Astrocyte of the cerebellum (primary cell): ENCODE data around the gene SCN1B.
A peak's percentile ranks its signal among the peaks of the same experiment; 100 is the strongest.

ENCODE experiments used
- DNase-seq: peaks from one replicate; pipeline ENCODE4 v3.0.0-alpha.2; 2011; ENCODE audit warnings: low read depth
- H3K4me3 ChIP-seq: 2 replicates; pipeline ENCODE4 v1.5.1; 2011; ENCODE audit warnings: mild to moderate bottlenecking, low read depth, low read length, moderate library complexity
- in situ Hi-C: cut with HindIII; loops from 2 replicates; pipeline ENCODE4 v1.10.0; 2017; ENCODE audit warnings: low sequenced_read_pairs
- TF ChIP-seq, protein P1 (sequence below): IDR thresholded peaks from 2 replicates; pipeline ENCODE4 v1.5.1; 2012; ENCODE audit warnings: low read length, low read depth, moderate library complexity, mild to moderate bottlenecking; ENCODE audit errors: missing control alignments

The SCN1B gene

DNA sequence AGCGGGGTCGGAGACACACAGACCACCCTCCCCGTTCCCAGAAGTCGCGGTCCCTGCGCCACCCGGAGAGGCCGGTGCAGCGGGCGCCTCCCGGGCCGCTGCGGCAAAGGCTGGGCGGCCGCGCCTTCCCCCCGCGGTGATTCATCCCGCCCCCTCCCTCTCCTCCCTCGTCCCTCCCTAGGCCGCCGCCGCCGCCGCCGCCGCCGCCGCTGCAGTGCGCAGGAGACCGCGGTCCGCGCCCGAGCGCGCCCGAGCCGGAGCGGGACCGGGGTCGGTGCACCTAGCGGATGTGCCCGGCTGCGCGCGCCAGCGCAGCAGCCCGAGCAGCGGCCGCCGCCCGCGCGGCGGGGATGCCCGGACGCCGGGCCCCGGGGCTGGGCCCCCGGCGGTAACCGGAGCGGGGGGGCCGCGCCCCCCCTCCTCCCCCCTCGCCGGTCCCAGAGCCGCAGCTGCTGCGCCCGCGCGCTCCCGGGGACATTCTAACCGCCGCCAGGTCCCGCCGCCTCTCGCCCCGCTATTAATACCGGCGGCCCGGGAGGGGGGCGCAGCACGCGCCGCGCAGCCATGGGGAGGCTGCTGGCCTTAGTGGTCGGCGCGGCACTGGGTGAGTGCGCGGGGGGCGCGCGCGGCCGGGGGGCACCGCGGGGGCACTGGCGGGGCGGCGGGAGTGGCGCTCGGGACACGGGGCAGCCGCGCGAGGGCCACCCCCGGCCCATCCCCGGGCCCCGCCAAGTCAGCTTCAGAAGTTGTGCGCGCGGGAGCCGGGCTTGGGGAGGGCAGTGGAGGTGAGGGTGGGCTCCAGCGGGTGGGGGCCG, at the start of gene SCN1B:
Gene SCN1B, plus strand, starts transcription at position 214 of the 815 bp plus-strand sequence. Its CDS starts 351 bp downstream, at position 565.
- TF ChIP-seq, protein P1, sequence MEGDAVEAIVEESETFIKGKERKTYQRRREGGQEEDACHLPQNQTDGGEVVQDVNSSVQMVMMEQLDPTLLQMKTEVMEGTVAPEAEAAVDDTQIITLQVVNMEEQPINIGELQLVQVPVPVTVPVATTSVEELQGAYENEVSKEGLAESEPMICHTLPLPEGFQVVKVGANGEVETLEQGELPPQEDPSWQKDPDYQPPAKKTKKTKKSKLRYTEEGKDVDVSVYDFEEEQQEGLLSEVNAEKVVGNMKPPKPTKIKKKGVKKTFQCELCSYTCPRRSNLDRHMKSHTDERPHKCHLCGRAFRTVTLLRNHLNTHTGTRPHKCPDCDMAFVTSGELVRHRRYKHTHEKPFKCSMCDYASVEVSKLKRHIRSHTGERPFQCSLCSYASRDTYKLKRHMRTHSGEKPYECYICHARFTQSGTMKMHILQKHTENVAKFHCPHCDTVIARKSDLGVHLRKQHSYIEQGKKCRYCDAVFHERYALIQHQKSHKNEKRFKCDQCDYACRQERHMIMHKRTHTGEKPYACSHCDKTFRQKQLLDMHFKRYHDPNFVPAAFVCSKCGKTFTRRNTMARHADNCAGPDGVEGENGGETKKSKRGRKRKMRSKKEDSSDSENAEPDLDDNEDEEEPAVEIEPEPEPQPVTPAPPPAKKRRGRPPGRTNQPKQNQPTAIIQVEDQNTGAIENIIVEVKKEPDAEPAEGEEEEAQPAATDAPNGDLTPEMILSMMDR, result no peak
- in situ Hi-C loops, result no loop called here
- no peak for DNase-seq
- peak within 1 kb of the TSS; percentile 49 for H3K4me3 ChIP-seq

DNA sequence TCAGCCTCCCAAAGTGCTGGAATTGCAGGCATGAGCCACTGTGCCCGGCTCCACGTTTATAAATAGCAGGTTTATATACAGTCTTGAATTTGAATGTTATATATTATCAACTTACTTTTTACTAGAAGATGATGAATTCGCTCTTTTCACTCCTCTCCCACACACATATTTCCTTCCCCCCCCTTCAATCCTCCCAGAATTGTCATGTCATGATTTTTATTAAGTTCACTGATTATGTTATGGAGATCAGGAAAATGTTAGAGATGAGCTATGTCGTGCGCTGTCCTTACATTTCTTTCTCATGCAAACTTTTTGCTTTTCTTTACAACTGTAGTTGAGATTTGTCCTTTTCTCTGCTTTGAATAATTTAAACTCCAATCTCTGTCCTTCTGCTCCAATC, 48.0 kb upstream of the SCN1B start:
- H3K4me3 ChIP-seq, result no peak overlapping the region
- TF ChIP-seq, protein P1, result no peak
- in situ Hi-C loops, result no loop called here
- no peak for DNase-seq

DNA sequence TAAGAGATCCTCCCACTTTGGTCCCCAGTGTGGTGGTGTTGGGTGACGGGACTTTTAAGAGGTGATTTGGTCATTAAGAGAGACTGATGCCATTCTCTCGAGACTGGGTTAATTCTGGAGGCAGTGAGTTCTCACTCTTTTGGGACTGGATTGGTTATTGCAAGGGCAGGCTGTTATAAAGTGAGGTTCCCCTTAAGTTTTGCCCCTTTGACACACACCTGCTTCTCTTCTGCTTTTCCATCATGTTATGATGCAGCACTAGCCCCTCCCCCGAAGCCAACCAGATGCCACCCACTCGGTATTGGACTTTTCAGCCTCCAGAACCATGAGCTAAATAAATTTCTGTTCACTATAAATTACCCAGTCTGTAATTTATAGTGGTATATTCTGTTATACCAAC, 46.5 kb upstream of the SCN1B start:
- in situ Hi-C loops, result no loop called here
- no peak overlapping the region for H3K4me3 ChIP-seq
- TF ChIP-seq, protein P1, result no peak
- no peak for DNase-seq

DNA sequence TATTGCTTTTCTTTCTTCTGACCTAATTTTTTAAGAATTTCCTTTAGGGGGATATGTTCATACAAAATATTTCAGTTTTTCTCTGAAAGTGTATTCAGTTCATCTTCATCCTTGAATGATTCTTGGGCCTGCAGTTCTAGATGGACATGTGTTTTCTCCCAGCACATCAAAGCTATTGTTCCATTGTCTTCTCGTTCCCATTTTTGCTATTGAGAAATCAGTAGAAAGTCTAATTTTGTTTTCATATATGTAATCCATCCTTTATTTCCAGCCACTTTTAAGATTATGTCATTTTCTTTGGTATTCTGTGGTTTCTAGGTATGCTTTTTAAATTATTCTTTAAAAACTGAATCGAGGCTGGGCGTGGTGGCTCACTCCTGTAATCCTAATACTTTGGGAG, 46.0 kb upstream of the SCN1B start:
- in situ Hi-C loops, result no loop called here
- H3K4me3 ChIP-seq, result no peak overlapping the region
- no peak for DNase-seq
- TF ChIP-seq, protein P1, result no peak

DNA sequence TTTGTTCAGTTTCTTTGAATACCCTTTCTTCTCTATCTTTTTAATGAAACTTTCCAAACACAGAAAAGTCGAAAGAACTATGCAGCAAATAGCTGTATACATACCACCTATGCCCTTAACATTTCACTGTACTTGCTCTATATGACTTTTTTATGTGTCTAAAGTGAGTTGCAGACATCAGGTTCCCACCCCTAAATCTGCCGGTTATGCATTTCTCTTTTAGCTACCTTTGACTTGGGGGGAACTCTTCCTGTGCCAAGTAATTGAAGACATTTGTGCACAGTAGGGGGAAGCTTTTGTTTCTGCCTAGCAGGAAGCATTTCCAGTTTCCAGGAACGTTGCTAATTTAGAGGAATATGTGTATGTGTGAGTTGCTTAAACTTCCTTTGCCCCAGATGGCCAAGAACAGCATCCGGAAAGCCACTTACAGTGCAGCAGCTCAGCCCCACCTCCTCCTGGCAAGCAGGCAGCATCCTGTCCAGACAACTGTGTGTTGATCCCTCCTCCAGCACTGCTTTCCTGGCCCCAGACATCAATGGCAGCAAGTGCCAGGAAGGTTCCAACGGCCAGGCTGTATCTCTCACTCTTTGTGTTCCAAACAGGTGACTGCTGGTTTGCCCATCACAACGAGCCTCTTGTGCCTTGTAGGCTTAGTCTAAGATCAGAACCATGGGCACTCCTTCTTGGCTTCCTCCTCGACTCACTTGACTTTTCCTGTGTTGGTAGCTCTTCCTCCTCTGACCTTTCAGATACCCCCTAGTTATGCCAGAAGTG, 44.8 kb upstream of the SCN1B start:
- H3K4me3 ChIP-seq, result no peak overlapping the region
- no peak for DNase-seq
- TF ChIP-seq, protein P1, result no peak
- in situ Hi-C loops, result no loop called here

DNA sequence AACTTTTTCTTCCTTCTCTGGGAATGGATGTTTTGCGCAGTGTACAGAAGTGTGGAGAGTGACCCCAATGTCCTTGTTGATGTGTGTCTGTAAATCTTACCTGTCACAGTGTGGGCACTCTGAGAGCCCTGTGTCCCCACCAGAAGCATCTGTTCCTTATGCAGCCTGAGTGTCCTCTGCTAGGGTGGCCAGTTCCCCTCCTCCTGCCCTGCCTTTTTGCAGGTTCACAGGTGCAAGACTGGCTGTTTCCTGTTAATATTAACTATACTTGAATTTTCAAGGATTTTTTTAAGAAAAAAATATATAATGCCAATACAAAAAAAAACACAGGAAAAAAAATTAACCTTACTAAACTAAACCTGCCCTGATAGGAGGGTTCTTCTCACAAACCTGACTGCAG, 42.2 kb upstream of the SCN1B start:
- TF ChIP-seq, protein P1, result no peak
- no peak for DNase-seq
- in situ Hi-C loops, result no loop called here
- H3K4me3 ChIP-seq, result no peak overlapping the region
